NT2/D1 (cell line): ENCODE measurements around the gene PDE3A.

ENCODE experiments used
- DNase-seq: peaks from one replicate; pipeline ENCODE4 v3.0.0-alpha.2; 2011; ENCODE audit warnings: low read depth, low spot score
- H3K27me3 ChIP-seq: 2 replicates; pipeline ENCODE4 v1.6.0; 2011; ENCODE audit warnings: mild to moderate bottlenecking; ENCODE audit not compliant: insufficient read length, insufficient read depth
- H3K36me3 ChIP-seq: 2 replicates; pipeline ENCODE4 v1.6.1; 2011; ENCODE audit warnings: mild to moderate bottlenecking, low read length, mixed read lengths; ENCODE audit not compliant: insufficient read depth, insufficient read length
- H3K4me1 ChIP-seq: 2 replicates; pipeline ENCODE4 v1.5.1; 2011; ENCODE audit not compliant: insufficient read depth, insufficient read length
- H3K4me3 ChIP-seq: 2 replicates; pipeline ENCODE4 v1.5.1; 2011; ENCODE audit warnings: low read depth; ENCODE audit not compliant: insufficient read length
- H3K9ac ChIP-seq: 2 replicates; pipeline ENCODE4 v1.6.0; 2011; ENCODE audit warnings: low read depth; ENCODE audit not compliant: insufficient read length
- H3K9me3 ChIP-seq: 2 replicates; pipeline ENCODE4 v1.5.1; 2011; ENCODE audit warnings: mild to moderate bottlenecking, low read length; ENCODE audit not compliant: insufficient read depth
- SUZ12 ChIP-seq: IDR thresholded peaks from 2 replicates; pipeline ENCODE4 v1.6.1; 2011; ENCODE audit not compliant: insufficient read length, insufficient read depth; ENCODE audit errors: extremely low read depth
- YY1 ChIP-seq: IDR thresholded peaks from 2 replicates; pipeline ENCODE4 v1.6.1; 2011; ENCODE audit not compliant: insufficient read length, insufficient read depth
- ZNF274 ChIP-seq: IDR thresholded peaks from 2 replicates; pipeline ENCODE4 v1.6.1; 2011; ENCODE audit warnings: mild to moderate bottlenecking, low read depth, low read length

PDE3A gene

DNA sequence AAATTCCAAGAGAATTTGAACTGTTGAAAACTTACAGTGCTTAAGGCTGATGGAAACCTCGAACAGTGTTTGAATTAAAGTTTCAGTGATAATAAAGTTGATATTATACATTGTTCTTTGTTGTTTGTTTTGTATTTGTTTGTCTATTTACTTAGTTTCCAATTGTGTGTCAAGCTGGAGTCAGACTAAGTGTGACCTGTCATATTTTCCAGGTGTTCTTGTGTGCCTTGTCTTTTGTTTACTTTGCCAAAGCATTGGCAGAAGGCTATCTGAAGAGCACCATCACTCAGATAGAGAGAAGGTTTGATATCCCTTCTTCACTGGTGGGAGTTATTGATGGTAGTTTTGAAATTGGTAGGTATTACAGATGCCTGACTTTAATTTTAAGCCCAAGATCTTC lies 332.8 kb downstream of the PDE3A start:
- H3K27me3 ChIP-seq: no peaks in the 10 kb centered on the region
- H3K9me3 ChIP-seq: no peaks in the 10 kb centered on the region
- H3K4me1 ChIP-seq: no peaks in the 10 kb centered on the region
- no peak for DNase-seq
- TF ChIP-seq ZNF274 (no peak), SUZ12 (no peak), YY1 (no peak)
- no peak overlapping the region for H3K4me3 ChIP-seq
- H3K36me3 ChIP-seq: no peaks in the 10 kb centered on the region
- H3K9ac ChIP-seq: no peak overlapping the region

DNA sequence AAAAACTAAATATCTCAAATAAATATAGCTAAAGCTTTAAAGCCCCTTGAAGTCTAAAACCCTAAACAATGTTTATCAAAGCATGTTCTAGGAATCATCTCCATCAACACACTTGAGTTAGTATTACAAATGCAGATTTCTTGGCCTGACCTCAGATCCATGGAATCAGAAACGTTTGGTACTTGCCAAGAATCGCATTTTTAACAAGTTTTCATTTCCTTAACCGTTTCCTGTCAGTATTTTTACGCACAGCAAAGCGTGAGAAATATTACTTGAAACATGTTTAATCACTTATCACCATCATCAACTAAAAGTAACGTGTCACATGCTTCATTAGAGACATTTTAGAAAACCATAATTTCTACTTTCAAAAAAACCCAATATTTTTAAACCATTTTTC lies 336.5 kb downstream of the PDE3A start:
- Histone ChIP-seq H3K4me1 (no peaks in the 10 kb centered on the region), H3K27me3 (no peaks in the 10 kb centered on the region), H3K4me3 (no peak overlapping the region), H3K9me3 (no peaks in the 10 kb centered on the region), H3K36me3 (no peaks in the 10 kb centered on the region), H3K9ac (no peak overlapping the region)
- DNase-seq: no peak
- TF ChIP-seq YY1 (no peak), ZNF274 (no peak), SUZ12 (no peak)

DNA sequence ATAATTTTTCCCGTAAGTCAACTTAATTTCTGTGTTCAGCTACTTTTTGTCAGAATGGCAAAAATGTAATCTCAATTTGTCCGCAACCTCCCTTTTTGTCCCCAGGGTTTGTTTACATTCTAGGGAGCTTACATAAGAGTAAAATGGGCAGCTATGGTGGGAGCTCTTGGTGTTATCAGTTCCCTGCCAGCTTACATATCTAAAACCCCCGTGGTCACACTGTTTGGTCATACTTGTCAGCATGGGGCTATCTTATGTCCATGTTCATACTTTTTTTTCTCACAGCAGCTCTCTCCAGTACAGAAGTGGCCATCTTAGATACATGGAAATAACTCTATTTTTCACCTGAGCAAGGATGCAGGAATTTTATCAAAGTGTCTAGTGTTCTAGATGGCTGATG lies 343.5 kb downstream of the PDE3A start:
- H3K4me3 ChIP-seq: no peak overlapping the region
- H3K36me3 ChIP-seq: no peaks in the 10 kb centered on the region
- no peak overlapping the region for H3K9ac ChIP-seq
- no peaks in the 10 kb centered on the region for H3K4me1 ChIP-seq
- no peaks in the 10 kb centered on the region for H3K27me3 ChIP-seq
- no peak for DNase-seq
- H3K9me3 ChIP-seq: no peaks in the 10 kb centered on the region
- TF ChIP-seq ZNF274 (no peak), YY1 (no peak), SUZ12 (no peak)

DNA sequence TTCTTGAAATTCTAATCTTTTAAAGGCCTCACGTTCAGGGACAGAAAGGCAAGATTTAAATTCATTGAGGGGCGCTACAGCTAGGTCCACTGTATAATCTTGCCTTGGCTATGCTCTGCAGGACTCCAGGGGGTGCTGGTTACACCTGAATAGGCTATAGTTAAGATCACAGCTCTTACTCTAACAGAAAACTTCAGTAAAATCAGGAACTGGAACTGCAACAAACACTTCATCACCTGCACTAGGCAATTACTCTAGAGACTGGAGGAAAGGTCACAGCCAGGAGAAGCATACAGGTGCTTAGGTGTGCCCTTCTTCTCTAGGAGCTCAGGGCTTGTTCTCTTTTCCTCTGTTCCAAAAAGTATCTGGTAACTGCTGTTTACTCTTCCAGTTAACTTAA lies 347.7 kb downstream of the PDE3A start:
- H3K36me3 ChIP-seq: no peaks in the 10 kb centered on the region
- H3K4me3 ChIP-seq: no peak overlapping the region
- no peaks in the 10 kb centered on the region for H3K27me3 ChIP-seq
- no peaks in the 10 kb centered on the region for H3K9me3 ChIP-seq
- DNase-seq: peak; percentile 43
- H3K9ac ChIP-seq: no peak overlapping the region
- TF ChIP-seq YY1: no peak
- TF ChIP-seq ZNF274: no peak
- TF ChIP-seq SUZ12: no peak
- no peaks in the 10 kb centered on the region for H3K4me1 ChIP-seq

- TF ChIP-seq ZNF274 (no peak), SUZ12 (no peak), YY1 (no peak)
- Histone ChIP-seq H3K4me1 (no peaks in the 10 kb centered on the region), H3K9ac (no peak overlapping the region), H3K36me3 (no peaks in the 10 kb centered on the region), H3K27me3 (no peaks in the 10 kb centered on the region), H3K9me3 (no peaks in the 10 kb centered on the region), H3K4me3 (no peak overlapping the region)
- no peak for DNase-seq
Observed at GRCh38 chr12:20716985-20717384, 348.6 kb downstream of the PDE3A start.

- H3K9ac ChIP-seq: no peak overlapping the region
- no peak for TF ChIP-seq ZNF274
- no peak for TF ChIP-seq SUZ12
- TF ChIP-seq YY1: no peak
- H3K9me3 ChIP-seq: no peaks in the 10 kb centered on the region
- H3K27me3 ChIP-seq: no peaks in the 10 kb centered on the region
- H3K4me1 ChIP-seq: no peaks in the 10 kb centered on the region
- DNase-seq: no peak
- no peaks in the 10 kb centered on the region for H3K36me3 ChIP-seq
- H3K4me3 ChIP-seq: no peak overlapping the region
Observed at GRCh38 chr12:20718294-20718693, 350.0 kb downstream of the PDE3A start.

- no peak overlapping the region for H3K9ac ChIP-seq
- no peak for DNase-seq
- no peak for TF ChIP-seq SUZ12
- TF ChIP-seq YY1: no peak
- no peak for TF ChIP-seq ZNF274
- no peaks in the 10 kb centered on the region for H3K36me3 ChIP-seq
- no peaks in the 10 kb centered on the region for H3K4me1 ChIP-seq
- no peaks in the 10 kb centered on the region for H3K27me3 ChIP-seq
- no peaks in the 10 kb centered on the region for H3K9me3 ChIP-seq
- no peak overlapping the region for H3K4me3 ChIP-seq
Observed at GRCh38 chr12:20722142-20722541, 353.8 kb downstream of the PDE3A start.

DNA sequence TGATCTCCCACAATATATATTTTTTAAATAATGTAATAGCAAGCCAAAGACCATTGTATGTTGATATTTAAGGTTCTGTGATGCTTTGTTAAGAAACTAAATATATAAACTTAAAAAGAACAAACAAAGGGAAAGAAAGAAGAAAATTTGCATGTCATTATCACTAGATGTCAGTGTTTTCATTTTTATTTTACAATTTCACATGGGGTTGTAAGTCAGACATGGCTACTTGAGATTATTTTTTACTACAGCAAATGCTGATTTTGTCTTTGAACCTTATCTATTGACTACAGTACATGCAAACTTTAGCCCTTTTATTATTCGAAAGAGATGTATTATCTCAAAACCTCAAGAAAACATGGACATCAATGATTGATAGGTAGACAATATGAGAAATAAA lies 362.9 kb downstream of the PDE3A start:
- no peaks in the 10 kb centered on the region for H3K4me1 ChIP-seq
- DNase-seq: no peak
- H3K9ac ChIP-seq: no peak overlapping the region
- no peak overlapping the region for H3K4me3 ChIP-seq
- H3K9me3 ChIP-seq: no peaks in the 10 kb centered on the region
- H3K27me3 ChIP-seq: no peaks in the 10 kb centered on the region
- TF ChIP-seq ZNF274: no peak
- no peak for TF ChIP-seq SUZ12
- TF ChIP-seq YY1: no peak
- H3K36me3 ChIP-seq: no peaks in the 10 kb centered on the region
